NCI-H510A (cell line): ENCODE measurements around the gene CENPS.
A peak's percentile ranks its signal among the peaks of the same experiment; 100 is the strongest.
"Not testable (repeated sequence)": the region's sequence is repeated elsewhere in the genome, so short reads cannot be mapped to it uniquely, and the experiment has no call there.

Source experiments
- DNase-seq: peaks from one replicate; lab custom pipeline; 2025; lab: John Stamatoyannopoulos, UW

The CENPS gene

DNA sequence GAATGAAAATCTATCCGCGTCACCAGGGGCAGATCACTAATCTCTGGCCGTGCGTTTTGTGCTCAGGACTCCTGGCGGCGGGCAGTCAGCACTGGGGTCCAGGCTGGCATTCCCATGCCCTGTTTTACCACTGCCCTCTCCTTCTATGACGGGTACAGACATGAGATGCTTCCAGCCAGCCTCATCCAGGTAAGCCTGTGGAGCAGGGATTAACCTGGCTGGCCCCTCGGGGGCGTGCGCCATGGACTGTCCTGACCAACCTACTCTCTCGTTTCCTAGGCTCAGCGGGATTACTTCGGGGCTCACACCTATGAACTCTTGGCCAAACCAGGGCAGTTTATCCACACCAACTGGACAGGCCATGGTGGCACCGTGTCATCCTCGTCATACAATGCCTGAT, 10.9 kb upstream of the CENPS start:
- no peak for DNase-seq

DNA sequence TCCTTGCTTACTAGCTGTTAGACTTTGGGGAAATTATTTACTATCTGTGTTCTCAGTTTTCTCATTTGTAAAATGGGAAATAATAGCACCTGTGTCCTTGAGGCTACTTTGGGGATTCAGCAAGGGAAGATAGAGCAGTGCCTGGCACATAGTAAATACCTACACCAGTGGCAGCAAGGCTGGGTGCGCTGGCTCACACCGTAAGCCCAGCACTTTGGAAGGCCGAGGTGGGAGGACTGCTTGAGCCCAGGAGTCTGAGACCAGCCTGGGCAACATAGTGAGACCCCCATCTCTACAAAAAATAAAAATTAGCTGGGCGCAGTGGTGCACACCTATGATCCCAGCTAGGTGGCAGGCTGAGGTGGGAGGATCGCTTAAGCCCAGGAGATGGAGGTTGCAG, 8.6 kb upstream of the CENPS start:
- no peak for DNase-seq

DNA sequence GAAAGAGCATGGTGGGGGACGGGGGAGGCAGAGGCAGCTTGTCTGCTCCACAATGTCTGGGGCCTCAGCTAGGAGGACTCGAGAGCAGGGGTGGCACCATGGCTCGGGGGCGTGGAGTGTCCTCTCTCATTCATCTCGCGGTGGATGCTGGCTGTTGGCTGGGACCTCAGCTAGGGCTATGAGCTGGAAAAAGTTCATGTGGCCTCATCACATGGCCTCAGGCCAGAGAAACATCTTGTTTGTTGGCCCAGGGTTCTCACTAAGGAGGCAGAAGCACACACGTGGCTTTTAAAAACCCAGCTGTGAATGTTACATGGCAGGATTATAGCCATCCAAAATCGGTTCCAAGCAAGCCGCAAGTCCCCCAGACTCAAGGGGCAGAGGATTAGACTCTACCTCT, 6.2 kb upstream of the CENPS start:
- DNase-seq = no peak

DNA sequence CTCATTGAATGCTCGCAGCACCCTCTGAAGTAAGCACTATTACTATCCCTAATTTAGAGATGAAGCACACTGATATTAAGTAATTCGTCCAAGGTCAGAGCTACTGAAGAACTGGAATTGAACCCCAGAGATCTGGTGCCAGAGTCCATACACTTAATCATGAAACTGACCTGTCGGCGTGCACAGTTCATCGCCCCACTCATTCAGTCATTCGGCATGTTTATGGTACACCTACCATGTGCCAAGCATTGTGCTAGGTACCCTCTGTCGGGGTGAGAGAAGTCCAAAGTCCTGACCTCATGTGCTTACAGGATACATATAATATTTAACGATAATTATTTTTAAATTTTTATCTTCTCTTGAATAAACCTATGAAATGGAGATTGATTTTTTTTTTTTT, 5.6 kb upstream of the CENPS start:
- DNase-seq = no peak

DNA sequence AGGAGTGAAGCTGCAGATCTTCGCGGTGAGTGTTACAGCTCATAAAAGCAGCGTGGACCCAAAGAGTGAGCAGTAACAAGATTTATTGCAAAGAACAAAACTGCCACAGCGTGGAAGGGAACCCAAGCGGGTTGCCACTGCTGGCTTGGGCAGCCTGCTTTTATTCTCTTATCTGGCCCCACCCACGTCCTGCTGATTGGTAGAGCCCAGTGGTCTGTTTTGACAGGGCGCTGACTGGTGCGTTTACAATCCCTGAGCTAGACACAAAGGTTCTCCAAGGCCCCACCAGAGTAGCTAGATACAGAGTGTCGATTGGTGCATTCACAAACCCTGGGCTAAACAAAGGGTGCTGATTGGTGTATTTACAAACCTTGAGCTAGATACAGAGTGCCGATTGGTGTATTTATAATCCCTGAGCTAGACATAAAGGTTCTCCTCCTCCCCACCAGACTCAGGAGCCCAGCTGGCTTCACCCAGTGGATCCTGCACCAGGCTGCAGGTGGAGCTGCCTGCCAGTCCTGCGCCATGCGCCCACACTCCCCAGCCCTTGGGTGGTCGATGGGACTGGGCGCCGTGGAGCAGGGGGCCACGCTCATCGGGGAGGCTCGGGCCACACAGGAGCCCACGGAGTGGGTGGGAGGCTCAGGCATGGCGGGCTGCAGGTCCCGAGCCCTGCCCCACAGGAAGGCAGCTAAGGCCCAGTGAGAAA, 4.3 kb upstream of the CENPS start:
- not testable (repeated sequence) for DNase-seq

DNA sequence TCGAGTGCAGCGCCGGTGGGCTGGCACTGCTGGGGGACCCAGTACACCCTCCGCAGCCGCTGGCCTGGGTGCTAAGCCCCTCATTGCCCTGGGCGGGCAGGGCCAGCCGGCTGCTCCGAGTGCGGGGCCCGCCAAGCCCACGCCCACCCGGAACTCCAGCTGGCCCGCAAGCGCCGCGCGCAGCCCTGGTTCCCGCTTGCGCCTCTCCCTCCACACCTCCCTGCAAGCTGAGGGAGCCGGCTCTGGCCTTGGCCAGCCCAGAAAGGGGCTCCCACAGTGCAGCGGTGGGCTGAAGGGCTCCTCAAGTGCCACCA, 3.7 kb upstream of the CENPS start:
- DNase-seq = not testable (repeated sequence)

DNA sequence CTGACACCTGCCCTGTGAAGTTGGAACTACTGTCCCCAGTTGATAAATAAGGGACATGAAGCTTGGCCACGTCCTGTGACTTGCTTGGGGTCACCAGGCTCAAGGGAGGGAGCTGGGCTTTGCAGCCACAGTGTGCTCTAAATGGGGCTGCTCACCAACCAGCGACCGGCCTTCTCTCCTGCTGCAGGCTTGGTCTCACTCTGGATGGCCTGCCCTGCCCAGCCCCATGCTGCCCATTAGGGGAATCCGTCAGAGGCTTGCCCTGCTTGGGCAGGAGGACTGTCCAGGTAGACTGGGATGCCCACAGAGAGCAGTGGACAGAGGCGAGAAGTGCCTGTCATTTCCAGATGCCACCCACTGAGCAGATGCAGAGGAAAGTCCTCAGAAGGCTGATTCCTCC, 1.2 kb upstream of the CENPS start:
- DNase-seq = no peak

DNA sequence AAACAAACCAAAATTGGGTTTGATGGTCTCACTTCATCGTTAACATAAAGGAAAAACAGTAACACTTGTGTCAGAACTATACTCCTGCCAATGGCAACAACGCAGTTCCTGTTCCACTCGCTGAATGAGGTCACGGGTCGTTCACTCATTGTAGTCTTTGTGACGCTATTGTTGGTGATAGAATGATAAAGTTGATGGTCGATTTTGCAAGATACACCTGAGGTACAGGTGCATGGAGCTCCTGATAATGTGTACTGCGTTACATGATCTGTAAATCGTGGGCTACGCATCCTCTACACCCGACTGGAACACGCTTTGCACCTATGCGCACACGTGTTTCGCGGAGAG, 391 bp upstream of the CENPS start:
- DNase-seq = no peak

DNA sequence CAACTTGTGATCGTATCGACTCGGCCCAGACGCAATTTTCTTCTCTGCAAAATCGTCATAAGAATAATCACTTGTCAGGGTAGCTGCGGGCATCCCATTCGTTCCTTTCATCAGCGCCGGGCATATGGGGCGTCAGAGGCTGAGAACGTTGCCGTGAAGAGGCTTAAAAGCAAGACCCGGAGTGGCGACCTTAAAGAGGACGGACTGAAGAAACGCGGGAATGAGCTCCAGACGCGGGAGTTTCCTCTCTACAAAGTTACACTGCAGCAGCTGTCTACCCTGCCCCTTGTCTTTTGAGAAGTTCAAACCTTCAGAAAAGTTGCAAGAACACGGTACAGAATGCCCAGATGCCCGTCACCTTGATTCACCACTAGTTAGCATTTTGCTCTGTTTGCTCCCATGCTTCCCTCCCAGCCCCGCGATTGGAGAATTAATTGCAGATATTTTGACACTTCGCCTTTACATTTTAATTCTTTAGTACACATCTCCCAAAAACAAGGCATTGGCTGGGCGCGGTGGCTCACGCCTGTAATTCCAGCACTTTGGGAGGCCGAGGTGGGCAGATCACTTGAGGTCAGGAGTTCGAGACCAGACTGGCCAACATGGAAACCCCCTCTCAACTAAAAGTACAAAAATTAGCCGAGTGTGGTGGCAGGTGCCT, 967 bp downstream of the CENPS start:
- no peak for DNase-seq

DNA sequence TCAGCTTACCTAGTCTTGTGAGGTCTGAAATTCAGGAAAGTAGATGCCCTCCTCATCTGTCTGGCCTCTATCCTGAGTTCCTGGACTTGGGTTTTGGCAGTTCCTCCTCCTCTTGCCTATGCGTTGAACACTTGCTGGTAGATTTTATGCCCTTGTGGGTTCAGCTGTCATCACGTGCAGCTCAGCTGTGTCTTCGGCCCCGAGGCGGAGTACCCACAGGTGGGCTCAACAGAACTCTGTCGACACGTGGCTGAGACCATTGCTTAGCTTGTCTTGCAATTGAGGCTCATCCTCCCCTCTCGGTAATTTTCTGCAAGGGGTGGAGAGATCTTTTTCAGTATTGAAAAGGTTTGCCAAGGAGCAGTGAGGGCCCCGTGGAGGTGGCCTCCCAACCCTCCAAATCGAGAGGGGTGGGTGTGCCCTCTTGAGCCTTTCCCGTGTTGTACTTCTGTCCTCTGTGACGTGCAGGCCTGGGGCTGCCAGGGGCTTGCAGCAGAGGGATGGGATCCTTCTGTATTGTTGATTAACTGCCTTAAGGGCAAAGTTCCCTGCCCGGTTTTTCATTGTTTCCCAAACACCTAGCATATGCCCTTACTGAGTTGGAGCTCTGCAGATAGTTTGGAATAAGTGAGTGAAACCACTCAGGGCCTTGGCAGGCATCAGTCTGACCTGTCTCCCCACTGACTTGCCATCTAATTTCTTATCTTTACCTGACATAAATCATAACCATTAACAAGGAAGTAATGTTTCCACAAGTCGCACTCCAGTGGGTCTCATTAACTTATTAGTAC, 2.9 kb downstream of the CENPS start:
- DNase-seq = no peak

DNA sequence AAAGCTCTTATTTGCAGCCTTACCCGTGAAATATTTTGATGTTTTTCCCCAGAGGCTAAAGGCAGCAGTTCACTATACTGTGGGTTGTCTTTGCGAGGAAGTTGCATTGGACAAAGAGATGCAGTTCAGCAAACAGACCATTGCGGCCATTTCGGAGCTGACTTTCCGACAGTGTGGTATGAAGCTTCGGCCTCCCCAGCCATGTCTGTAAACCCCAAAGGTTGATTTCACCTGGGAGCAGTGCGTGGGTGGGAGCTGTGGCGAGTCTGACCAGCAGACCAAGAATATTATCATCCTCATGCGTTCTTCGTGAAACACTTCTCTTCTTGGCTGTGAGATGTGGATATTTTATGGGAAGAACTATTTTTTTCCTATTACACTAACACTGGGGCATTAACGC, 3.6 kb downstream of the CENPS start:
- no peak for DNase-seq

DNA sequence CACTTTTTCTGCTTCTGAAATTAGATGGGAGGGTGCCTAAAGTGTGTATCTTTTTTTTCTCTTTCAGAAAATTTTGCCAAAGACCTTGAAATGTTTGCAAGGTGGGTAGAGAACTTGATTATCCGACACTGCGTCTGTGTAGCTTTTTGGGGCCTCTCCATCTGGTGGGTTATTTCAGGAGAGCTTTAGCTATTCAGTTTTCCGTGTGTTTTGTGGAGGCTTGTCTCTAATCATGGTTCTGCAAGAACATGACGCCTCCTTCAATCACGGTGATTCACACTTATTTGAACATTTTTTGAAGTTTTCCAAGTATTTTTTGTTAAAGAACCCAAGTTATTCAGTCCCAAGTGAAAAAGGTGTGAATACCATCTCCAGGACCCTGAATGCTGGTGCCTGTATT, 4.4 kb downstream of the CENPS start:
- DNase-seq = no peak

DNA sequence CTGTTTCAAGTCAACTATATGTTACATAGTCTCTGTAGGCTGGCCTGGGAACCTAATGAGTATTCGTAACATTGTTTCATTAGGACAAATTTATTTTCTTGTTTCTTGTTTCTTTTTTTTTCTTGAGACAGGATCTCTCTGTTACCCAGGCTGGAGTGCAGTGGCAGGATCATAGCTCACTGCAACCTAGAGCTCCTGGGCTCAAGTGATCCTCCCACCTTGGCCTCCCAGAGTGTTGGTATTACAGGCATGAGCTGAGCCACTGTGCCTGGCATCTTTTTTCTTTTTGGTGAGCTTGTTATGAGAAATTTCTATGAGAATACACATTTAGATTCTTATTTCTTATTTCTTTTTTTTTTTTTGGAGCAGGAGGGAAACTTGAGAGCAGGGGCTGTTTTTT, 6.8 kb downstream of the CENPS start:
- DNase-seq = no peak

DNA sequence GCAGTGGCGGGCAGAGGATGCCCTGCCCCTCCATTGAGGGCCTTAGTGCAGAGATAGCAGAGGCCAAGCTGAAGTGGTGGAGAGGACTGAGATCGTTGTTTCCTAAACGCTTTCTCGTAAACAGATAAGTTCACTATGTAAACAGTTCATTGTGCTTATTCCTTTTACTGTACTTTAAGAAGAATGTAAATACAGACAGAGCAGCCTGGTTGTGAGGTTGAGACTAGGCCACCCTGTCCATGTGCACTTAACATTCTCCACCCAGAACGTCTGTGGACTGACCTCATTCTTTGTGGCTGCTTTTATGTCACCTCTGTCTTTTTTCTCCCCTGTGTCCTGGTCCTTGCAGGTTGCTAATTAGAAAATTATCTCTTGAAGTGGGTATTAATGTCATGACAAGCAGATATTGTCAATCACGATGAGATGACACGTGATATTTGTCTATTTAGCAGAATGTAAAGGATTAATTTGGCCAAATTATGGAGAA, 8.5 kb downstream of the CENPS start:
- DNase-seq = peak; percentile 71

DNA sequence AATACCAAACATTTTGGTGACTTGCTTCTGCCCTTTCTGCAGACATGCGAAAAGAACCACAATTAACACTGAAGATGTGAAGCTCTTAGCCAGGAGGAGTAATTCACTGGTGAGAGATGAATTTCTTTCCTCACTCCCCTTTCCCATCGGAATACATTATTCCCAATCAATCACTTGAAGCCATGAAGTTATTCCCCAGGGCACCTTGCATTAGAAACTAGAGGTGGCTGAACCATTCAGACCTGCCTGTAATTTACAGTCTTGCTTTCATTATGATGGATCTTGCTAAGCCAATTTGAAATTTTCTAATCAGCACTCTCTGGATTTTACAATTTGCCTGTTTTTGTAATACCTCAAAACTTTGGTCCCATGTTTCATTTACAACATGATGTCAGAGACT, 10.1 kb downstream of the CENPS start:
- DNase-seq = no peak

DNA sequence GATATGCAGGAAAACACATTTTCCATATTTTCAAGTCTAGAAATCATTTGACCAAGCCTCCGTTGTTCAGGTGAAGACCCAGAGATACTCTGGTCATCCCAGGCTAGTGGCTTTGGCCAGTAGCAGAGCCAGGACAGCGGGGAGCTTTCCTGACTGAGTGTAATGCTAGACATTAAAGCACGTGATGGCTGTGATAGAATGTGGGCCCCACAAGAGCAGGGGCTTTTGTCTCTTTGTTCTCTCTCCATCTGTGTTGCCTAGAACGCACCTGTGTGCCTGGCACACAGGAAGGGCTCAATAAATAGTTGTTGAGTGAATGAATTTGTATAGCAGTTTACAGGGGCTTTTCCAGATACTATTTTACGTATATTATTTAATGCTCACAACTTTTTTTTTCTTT, 10.6 kb downstream of the CENPS start:
- DNase-seq = no peak

DNA sequence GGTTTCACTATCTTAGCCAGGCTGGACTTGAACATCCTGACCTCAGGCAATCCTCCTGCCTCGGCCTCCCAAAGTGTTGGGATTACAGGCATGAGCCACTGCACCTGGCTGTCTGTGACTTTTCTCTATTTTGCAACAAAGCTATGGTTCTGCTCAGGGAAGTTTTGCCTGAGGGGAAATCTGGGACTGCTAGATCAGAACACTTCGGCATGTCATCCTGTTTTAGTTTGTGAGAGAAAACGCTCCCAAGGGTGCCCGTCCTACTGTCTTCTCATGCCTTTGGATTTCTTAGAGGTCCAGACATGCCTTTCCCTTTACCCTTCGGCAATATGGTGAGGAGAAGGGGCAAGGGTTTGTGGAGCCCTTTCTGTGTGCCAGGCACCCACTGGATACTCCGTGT, 14.0 kb downstream of the CENPS start:
- no peak for DNase-seq

DNA sequence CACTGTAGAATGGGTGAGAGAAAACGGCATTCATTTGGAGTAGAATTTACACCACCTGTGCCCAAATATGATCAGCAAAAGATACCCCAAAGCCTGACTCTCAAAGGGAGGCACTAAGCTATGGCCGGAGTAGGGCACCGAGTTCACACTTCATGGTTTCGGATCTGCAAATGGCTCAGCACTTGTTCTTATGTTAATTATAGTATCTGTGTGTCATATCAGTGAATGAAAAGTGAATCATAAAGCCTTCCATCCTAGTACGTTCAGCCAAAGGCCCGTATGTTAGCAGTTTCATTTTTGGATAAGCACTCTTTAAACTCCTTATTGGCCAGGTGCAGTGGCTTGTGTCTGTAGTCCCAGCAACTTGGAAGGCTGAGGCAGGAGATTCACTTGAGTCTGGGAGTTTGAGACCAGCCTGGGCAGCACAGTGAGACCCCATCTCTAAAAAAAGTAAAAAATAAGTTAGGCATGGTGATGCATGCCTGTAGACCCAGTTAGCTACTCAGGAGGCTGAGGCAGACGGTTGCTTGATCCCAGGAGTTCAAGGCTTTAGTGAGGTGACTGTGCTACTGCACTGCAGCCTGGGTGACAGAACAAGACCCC, 14.7 kb downstream of the CENPS start:
- DNase-seq = no peak

DNA sequence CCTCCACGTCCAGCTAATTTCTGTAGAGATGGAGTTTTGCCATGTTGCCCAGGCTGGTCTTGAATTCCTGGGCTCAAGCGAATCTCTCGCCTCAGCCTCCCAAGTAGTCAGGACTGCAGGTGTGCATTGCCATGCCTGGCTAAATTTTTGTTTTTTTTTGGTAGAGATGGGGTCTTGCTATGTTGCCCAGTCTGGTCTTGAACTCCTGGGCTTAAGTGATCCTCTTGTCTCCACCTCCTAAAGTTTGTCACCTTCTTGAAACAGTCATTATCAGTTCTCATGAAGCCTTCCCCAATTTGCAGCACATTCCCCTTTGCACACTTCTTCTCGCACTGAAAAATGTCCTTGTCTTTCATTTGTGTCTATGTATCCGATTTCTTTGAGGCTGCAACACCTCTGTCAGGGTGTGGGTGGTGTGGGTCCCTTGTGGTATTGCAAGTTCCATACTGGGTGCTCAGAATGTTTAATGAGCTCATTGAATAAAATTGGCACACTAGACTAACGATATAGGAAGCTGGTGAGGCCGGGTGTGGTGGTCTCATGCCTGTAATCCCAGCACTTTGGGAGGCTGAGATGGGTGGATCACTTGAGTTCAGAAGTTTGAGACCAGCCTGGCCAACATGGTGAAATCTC, 16.7 kb downstream of the CENPS start:
- no peak for DNase-seq

DNA sequence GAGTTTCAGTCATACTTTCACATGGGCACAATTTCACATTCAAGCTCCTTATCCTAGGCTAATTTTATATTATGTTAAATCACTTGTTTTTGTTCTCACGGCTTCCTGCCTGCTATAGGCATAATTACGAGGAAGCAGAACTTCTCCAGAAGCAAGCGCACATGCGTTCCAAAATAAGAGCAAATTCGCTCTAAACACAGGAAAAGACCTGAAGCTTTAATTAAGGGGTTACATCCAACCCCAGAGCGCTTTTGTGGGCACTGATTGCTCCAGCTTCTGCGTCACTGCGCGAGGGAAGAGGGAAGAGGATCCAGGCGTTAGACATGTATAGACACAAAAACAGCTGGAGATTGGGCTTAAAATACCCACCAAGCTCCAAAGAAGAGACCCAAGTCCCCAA, 19.5 kb downstream of the CENPS start, which contains the start of gene CORT:
CORT (plus strand) TSS at position 281 of the 400 bp plus-strand sequence. CDS start 193 bp downstream, outside the sequence.
- no peak for DNase-seq

DNA sequence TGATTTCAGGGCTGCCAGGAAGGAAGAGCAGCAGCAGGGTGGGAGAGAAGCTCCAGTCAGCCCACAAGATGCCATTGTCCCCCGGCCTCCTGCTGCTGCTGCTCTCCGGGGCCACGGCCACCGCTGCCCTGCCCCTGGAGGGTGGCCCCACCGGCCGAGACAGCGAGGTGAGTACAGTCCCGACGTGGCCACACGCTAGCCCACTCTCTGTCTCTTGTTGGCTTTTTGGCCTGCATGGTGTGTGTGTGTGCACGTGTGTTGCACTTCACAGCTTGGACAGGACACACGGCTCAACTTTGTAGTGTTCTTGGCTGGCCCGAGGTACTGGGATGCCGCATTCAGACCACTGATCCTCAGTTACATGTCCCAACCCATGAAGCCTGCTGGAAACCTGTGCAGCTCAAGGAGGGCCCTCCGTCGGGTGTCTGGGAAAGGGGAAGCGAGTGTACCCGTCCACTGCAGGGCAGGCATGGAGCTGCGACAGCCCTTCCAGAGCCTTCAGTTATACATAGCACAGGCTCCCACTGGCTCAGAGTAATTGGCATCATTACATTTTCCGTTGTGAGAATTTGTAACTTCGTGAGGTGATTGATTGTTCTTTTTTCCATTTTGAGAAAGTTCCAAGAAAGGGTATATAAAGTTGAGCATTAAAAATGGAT, 20.1 kb downstream of the CENPS start:
- DNase-seq = no peak

DNA sequence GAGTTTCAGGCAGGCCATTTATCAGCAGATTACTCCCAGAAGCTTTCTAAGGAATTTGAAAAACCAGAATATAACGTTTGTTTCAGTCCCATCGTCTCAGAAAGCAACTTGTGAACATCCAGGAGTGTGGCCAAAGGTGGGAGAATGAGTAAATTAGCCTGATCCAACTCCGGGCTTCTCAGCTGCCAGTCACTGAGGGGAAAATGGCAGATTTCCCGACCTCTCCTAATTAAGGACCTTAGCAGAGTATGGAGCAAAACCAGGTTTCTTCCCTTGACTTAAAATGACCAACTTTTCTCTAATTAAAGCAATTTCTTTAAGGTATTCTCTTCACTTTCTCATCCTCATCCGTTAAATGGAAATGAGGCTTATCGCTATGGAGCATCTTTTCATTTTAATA, 20.6 kb downstream of the CENPS start:
- DNase-seq = no peak
